ENCODE measurements around the gene PAM16. TPM values are rescaled to one million over a fixed set of nuclear protein-coding genes. Genes with fewer than 3 reads are reported as not detected.

PAM16 gene
- total RNA-seq, 1 donor from 2014 or later: 62.8 TPM

GRCh38 chr16:4321286-4322120, 29.6 kb downstream of the PAM16 start:
- no peak overlapping the region for H3K4me3 ChIP-seq (ENCODE audit: low read depth, low read length)
- no peak for DNase-seq (ENCODE audit: low read depth)
- TF ChIP-seq, protein P1, sequence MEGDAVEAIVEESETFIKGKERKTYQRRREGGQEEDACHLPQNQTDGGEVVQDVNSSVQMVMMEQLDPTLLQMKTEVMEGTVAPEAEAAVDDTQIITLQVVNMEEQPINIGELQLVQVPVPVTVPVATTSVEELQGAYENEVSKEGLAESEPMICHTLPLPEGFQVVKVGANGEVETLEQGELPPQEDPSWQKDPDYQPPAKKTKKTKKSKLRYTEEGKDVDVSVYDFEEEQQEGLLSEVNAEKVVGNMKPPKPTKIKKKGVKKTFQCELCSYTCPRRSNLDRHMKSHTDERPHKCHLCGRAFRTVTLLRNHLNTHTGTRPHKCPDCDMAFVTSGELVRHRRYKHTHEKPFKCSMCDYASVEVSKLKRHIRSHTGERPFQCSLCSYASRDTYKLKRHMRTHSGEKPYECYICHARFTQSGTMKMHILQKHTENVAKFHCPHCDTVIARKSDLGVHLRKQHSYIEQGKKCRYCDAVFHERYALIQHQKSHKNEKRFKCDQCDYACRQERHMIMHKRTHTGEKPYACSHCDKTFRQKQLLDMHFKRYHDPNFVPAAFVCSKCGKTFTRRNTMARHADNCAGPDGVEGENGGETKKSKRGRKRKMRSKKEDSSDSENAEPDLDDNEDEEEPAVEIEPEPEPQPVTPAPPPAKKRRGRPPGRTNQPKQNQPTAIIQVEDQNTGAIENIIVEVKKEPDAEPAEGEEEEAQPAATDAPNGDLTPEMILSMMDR (IDR thresholded peaks at IDR 0.05; ENCODE audit: insufficient read depth, low read length, poor library complexity, severe bottlenecking): no peak
- H3K36me3 ChIP-seq (ENCODE audit: control insufficient read depth, insufficient read depth, low read length): no peaks in the 10 kb centered on the region
- no peaks in the 10 kb centered on the region for H3K27me3 ChIP-seq (ENCODE audit: control insufficient read depth, insufficient read depth, low read length)

- Histone ChIP-seq H3K27me3 (ENCODE audit: control insufficient read depth, insufficient read depth, low read length) (no peaks in the 10 kb centered on the region), H3K4me3 (ENCODE audit: low read depth, low read length) (no peak overlapping the region), H3K36me3 (ENCODE audit: control insufficient read depth, insufficient read depth, low read length) (no peaks in the 10 kb centered on the region)
- DNase-seq (ENCODE audit: low read depth): no peak
- TF ChIP-seq, protein P1 (IDR thresholded peaks at IDR 0.05; ENCODE audit: insufficient read depth, low read length, poor library complexity, severe bottlenecking): no peak
Observed at GRCh38 chr16:4320571-4321137, 30.5 kb downstream of the PAM16 start.

GRCh38 chr16:4319454-4320421, 31.4 kb downstream of the PAM16 start:
- no peaks in the 10 kb centered on the region for H3K27me3 ChIP-seq (ENCODE audit: control insufficient read depth, insufficient read depth, low read length)
- TF ChIP-seq, protein P1 (IDR thresholded peaks at IDR 0.05; ENCODE audit: insufficient read depth, low read length, poor library complexity, severe bottlenecking): no peak
- H3K36me3 ChIP-seq (ENCODE audit: control insufficient read depth, insufficient read depth, low read length): no peaks in the 10 kb centered on the region
- DNase-seq (ENCODE audit: low read depth): no peak
- peak overlapping the region; percentile 4 for H3K4me3 ChIP-seq (ENCODE audit: low read depth, low read length)

- no peak for DNase-seq (ENCODE audit: low read depth)
- TF ChIP-seq, protein P1 (IDR thresholded peaks at IDR 0.05; ENCODE audit: insufficient read depth, low read length, poor library complexity, severe bottlenecking): no peak
- Histone ChIP-seq H3K36me3 (ENCODE audit: control insufficient read depth, insufficient read depth, low read length) (no peaks in the 10 kb centered on the region), H3K4me3 (ENCODE audit: low read depth, low read length) (no peak overlapping the region), H3K27me3 (ENCODE audit: control insufficient read depth, insufficient read depth, low read length) (no peaks in the 10 kb centered on the region)
Observed at GRCh38 chr16:4318967-4319366, 32.2 kb downstream of the PAM16 start.

- H3K4me3 ChIP-seq (ENCODE audit: low read depth, low read length): no peak overlapping the region
- no peaks in the 10 kb centered on the region for H3K36me3 ChIP-seq (ENCODE audit: control insufficient read depth, insufficient read depth, low read length)
- TF ChIP-seq, protein P1 (IDR thresholded peaks at IDR 0.05; ENCODE audit: insufficient read depth, low read length, poor library complexity, severe bottlenecking): no peak
- no peaks in the 10 kb centered on the region for H3K27me3 ChIP-seq (ENCODE audit: control insufficient read depth, insufficient read depth, low read length)
- no peak for DNase-seq (ENCODE audit: low read depth)
Observed at GRCh38 chr16:4318451-4318910, 32.6 kb downstream of the PAM16 start.

All from kidney epithelial cell (primary cell).